ENCODE measurements around the gene CFAP99.

CFAP99 gene

GRCh38 chr4:2451821-2452785 lies 33.3 kb downstream of the CFAP99 start:
- no peak for TF ChIP-seq CTCF (IDR thresholded peaks at IDR 0.05; ENCODE audit: low read depth, low read length)
- H3K4me3 ChIP-seq (ENCODE audit: low read depth, low read length): no peak overlapping the region

- H3K4me3 ChIP-seq (ENCODE audit: low read depth, low read length): no peak overlapping the region
- no peak for TF ChIP-seq CTCF (IDR thresholded peaks at IDR 0.05; ENCODE audit: low read depth, low read length)
Measured at GRCh38 chr4:2457481-2458295, 38.9 kb downstream of the CFAP99 start.

- H3K4me3 ChIP-seq (ENCODE audit: low read depth, low read length): no peak overlapping the region
- no peak for TF ChIP-seq CTCF (IDR thresholded peaks at IDR 0.05; ENCODE audit: low read depth, low read length)
Measured at GRCh38 chr4:2458546-2459491, 40.1 kb downstream of the CFAP99 start.

GRCh38 chr4:2459589-2460349 lies 41.0 kb downstream of the CFAP99 start:
- no peak overlapping the region for H3K4me3 ChIP-seq (ENCODE audit: low read depth, low read length)

GRCh38 chr4:2461246-2461960 lies 42.6 kb downstream of the CFAP99 start:
- TF ChIP-seq CTCF (IDR thresholded peaks at IDR 0.05; ENCODE audit: low read depth, low read length): no peak
- no peak overlapping the region for H3K4me3 ChIP-seq (ENCODE audit: low read depth, low read length)

More at GRCh38 chr4:2459589-2460349, 41.0 kb downstream of the CFAP99 start:
- no peak for TF ChIP-seq CTCF (IDR thresholded peaks at IDR 0.05; ENCODE audit: low read depth, low read length)
